ENCODE measurements around the gene PLCD3. TPM values are rescaled to one million over a fixed set of nuclear protein-coding genes. Genes with fewer than 3 reads are reported as not detected.

Gene PLCD3
- total and polyA plus RNA-seq, 10 of the 15 experiments (the other 5 are each of a cell fraction or from before 2014, with no cell fraction given) = 0.02 to 1.6 (median 0.44) TPM

DNA sequence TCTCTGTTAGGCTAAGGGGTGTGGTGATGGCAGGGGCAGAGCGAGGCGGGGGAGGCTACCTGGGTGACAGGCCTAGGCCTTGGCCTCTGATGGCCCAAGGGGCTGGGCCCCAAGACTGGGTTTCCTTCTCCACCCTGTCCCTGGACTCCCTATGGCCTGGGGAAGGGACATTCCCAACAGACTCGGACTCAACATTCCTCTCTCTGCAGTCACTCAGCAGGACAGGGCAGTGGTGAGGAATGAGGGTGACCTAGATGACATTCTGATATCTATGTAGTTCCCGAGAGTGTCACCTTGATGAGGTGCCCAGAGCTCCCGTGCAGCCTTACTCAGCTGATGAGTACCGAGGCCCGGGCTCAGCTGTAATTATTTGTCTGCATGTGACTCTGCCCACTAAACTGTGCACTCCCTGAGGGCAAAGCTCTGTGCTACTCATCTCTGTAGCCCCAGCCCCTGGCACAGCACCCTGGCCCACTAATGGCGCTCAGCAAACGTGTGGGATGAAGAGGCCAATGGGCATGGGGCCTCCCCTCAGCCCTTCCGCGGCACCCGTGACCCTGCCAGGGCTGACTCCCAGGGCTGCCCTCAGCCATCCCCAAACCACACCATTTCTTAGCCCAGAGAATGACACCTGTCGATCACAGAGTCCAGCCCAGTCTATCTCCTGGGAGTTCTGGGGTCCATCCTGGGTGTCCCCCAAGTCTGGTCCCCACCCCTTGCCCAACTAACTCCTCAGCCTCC lies 2.2 kb downstream of the PLCD3 start:
- POLR2A ChIA-PET = interaction anchor here (0.6 kb wide), 1 partner anchor 29 kb away, joined by 4 read pairs; no protein-coding TSS in a partner anchor
- FAIRE-seq = no peak

More for the DNA sequence above, 2.2 kb downstream of the PLCD3 start:
- Histone ChIP-seq H3K27me3 (replicated peaks in 1 of 2; ENCODE audit: control insufficient read depth in 2 of 2, insufficient read depth in 2 of 2, low read length in 1 of 2) (no peaks in the 10 kb centered on the region), H3K4me1 (ENCODE audit: control insufficient read depth, insufficient read depth, low read length) (no peaks in the 10 kb centered on the region), H3K79me2 (ENCODE audit: control insufficient read depth, insufficient read depth, low read length) (no peaks in the 10 kb centered on the region), H3K27ac (ENCODE audit: control insufficient read depth, insufficient read depth) (no peak overlapping the region), H4K20me1 (ENCODE audit: control insufficient read depth, insufficient read depth) (no peaks in the 10 kb centered on the region), H3K4me2 (ENCODE audit: control insufficient read depth, insufficient read depth) (no peak overlapping the region), H3K36me3 (ENCODE audit: control insufficient read depth in 2 of 2, insufficient read depth in 2 of 2, low read length in 1 of 2) (no peaks in the 10 kb centered on the region), H3K9me3 (replicated peaks; ENCODE audit: control insufficient read depth, insufficient read depth, low read length) (no peaks in the 10 kb centered on the region), H3K4me3 (no peak overlapping the region), H2AFZ (ENCODE audit: control insufficient read depth, low read depth, low read length) (no peak overlapping the region), H3K9ac (ENCODE audit: control insufficient read depth, insufficient read depth, low read length) (no peak overlapping the region)
- no TSS peak for BruUV-seq (replicated peaks)
- SMC1A ChIA-PET (ENCODE audit: uncharacterized antibody, unreplicated experiment) = interaction anchor here (0.8 kb wide), 1 partner anchor 31 kb away, joined by 3 read pairs; no protein-coding TSS in a partner anchor
- CTCF ChIA-PET = interaction anchor here (1.1 to 9.4 kb wide), 5 partner anchors 18 to 210 kb away, joined by 3 to 82 read pairs (median 4); partner anchors contain the start of gene HEXIM1
- ATAC-seq (no peak), DNase-seq (ENCODE audit: low read depth, low spot score) (no peak)
- RAD21 ChIA-PET (ENCODE audit: unreplicated experiment) = no interaction called here
- 55% methylated on average over 13 of the region's 13 CpGs for WGBS (ENCODE audit: insufficient coverage, insufficient replicate concordance, low lambda C conversion rate, missing lambda C conversion rate)
- intact Hi-C loops (cut with micrococcal nuclease; ENCODE audit: unreplicated experiment) = no loop called here
- in situ Hi-C loops (cut with MboI) = loop anchor here (10.0 kb wide), 1 partner anchor 355 kb away; no protein-coding TSS in a partner anchor
- TF ChIP-seq SRF (IDR thresholded peaks at IDR 0.05; ENCODE audit: low read depth in 2 of 2, low read length in 2 of 2) (no peak), KDM1A (IDR thresholded peaks at IDR 0.05; ENCODE audit: borderline replicate concordance) (no peak), NRF1 (conservative IDR thresholded peaks at IDR 0.05; ENCODE audit: low read depth, low read length) (no peak), SIN3A (IDR thresholded peaks at IDR 0.05; ENCODE audit: low read depth, low read length) (no peak), MYB (IDR thresholded peaks at IDR 0.05; ENCODE audit: borderline replicate concordance, low read depth, low read length) (no peak), EP300 (IDR thresholded peaks at IDR 0.05; ENCODE audit: borderline replicate concordance in 1 of 2, control insufficient read depth in 1 of 2, low read depth in 2 of 2, low read length in 2 of 2) (no peak), POLR2AphosphoS5 (IDR thresholded peaks at IDR 0.05; ENCODE audit: low read length) (no peak), FOXK2 (IDR thresholded peaks at IDR 0.05) (no peak), HCFC1 (IDR thresholded peaks at IDR 0.05; ENCODE audit: low read length) (no peak), RBBP5 (conservative IDR thresholded peaks at IDR 0.05) (no peak), JUND (IDR thresholded peaks at IDR 0.05; ENCODE audit: low read depth, low read length) (no peak), SPI1 (IDR thresholded peaks at IDR 0.05; ENCODE audit: borderline replicate concordance, insufficient read depth, low read depth, low read length) (no peak)
- TF ChIP-seq, protein P1, sequence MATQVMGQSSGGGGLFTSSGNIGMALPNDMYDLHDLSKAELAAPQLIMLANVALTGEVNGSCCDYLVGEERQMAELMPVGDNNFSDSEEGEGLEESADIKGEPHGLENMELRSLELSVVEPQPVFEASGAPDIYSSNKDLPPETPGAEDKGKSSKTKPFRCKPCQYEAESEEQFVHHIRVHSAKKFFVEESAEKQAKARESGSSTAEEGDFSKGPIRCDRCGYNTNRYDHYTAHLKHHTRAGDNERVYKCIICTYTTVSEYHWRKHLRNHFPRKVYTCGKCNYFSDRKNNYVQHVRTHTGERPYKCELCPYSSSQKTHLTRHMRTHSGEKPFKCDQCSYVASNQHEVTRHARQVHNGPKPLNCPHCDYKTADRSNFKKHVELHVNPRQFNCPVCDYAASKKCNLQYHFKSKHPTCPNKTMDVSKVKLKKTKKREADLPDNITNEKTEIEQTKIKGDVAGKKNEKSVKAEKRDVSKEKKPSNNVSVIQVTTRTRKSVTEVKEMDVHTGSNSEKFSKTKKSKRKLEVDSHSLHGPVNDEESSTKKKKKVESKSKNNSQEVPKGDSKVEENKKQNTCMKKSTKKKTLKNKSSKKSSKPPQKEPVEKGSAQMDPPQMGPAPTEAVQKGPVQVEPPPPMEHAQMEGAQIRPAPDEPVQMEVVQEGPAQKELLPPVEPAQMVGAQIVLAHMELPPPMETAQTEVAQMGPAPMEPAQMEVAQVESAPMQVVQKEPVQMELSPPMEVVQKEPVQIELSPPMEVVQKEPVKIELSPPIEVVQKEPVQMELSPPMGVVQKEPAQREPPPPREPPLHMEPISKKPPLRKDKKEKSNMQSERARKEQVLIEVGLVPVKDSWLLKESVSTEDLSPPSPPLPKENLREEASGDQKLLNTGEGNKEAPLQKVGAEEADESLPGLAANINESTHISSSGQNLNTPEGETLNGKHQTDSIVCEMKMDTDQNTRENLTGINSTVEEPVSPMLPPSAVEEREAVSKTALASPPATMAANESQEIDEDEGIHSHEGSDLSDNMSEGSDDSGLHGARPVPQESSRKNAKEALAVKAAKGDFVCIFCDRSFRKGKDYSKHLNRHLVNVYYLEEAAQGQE (IDR thresholded peaks at IDR 0.05; ENCODE audit: low read depth, low read length) = no peak
